GM12878 (cell line): Measurements from ENCODE around the gene UQCC2. TPM values are rescaled to one million over a fixed set of nuclear protein-coding genes. Genes with fewer than 3 reads are reported as not detected.
A peak's percentile ranks its signal among the peaks of the same experiment; 100 is the strongest.

Source experiments
- ATAC-seq: fragments of 200-7000 bp; cut with Tn5 transposase; 3 replicates; pipeline ENCODE4 v1.9.1; 2020; ENCODE audit warnings: mild to moderate bottlenecking, moderate library complexity
- BruUV-seq: library from RNA; stranded (reverse); fragments of 400-500 nt; replicated peaks from 2 replicates; lab custom pipeline; 2021; lab: Mats Ljungman, UMichigan
- CTCF ChIA-PET: fragments of 300-600 bp; sonication (Branson Sonifier 250); formaldehyde crosslinking; extraction: SDS; loops from one replicate; lab custom pipeline; 2021; ENCODE audit warnings: inconsistent platforms; lab: Yijun Ruan, JAX
- POLR2A ChIA-PET: fragments of 350-600 bp; formaldehyde crosslinking; extraction: SDS; loops from one replicate; lab custom pipeline; 2021; ENCODE audit warnings: inconsistent platforms; lab: Charles Lee
- RAD21 ChIA-PET: fragments of 300-600 bp; sonication (Branson Sonifier 250); formaldehyde crosslinking; loops from one replicate; lab custom pipeline; 2023; ENCODE audit warnings: antibody characterized with exemption; ENCODE audit not compliant: unreplicated experiment; lab: Charles Lee
- SMC1A ChIA-PET: fragments of 300-600 bp; sonication (Branson Sonifier 250); formaldehyde crosslinking; loops from one replicate; lab custom pipeline; 2023; ENCODE audit not compliant: unreplicated experiment, uncharacterized antibody; lab: Charles Lee
- DNase-seq: peaks from one replicate; pipeline ENCODE4 v3.0.0-alpha.2; 2011; ENCODE audit warnings: low read depth, low spot score
- FAIRE-seq: peaks from 3 replicates; lab custom pipeline; 2011; peaks lifted over from hg19 to GRCh38; lab: Jason Lieb, UNC
- H2AFZ ChIP-seq: 2 replicates; pipeline ENCODE4 v1.6.0; 2011; ENCODE audit warnings: low read depth, low read length, control low read depth; ENCODE audit not compliant: control insufficient read depth
- H3K27ac ChIP-seq: 2 replicates; pipeline ENCODE4 v1.5.1; 2011; ENCODE audit warnings: control low read depth; ENCODE audit not compliant: control insufficient read depth, insufficient read depth
- H3K27me3 ChIP-seq, 2 experiments: replicated peaks in 1 of 2; 2 replicates each; pipeline versions ENCODE4 v1.6.0 to v1.6.1; 2011; ENCODE audit warnings: low read length in 1 of 2; ENCODE audit not compliant: control insufficient read depth in 2 of 2, insufficient read depth in 2 of 2
- H3K36me3 ChIP-seq, 2 experiments: 2 replicates each; pipeline ENCODE4 v1.5.1; 2011; ENCODE audit warnings: low read length in 1 of 2; ENCODE audit not compliant: control insufficient read depth in 2 of 2, insufficient read depth in 2 of 2
- H3K4me1 ChIP-seq: 2 replicates; pipeline ENCODE4 v1.6.1; 2011; ENCODE audit warnings: mild to moderate bottlenecking, low read length, moderate library complexity, mixed read lengths; ENCODE audit not compliant: control insufficient read depth, insufficient read depth
- H3K4me2 ChIP-seq: 2 replicates; pipeline ENCODE4 v1.6.0; 2011; ENCODE audit warnings: control low read depth; ENCODE audit not compliant: control insufficient read depth, insufficient read depth
- H3K4me3 ChIP-seq: fragments of 200-600 bp; sonication (generic); 2 replicates; pipeline ENCODE4 v1.5.1; 2016
- H3K79me2 ChIP-seq: 2 replicates; pipeline ENCODE4 v1.6.0; 2011; ENCODE audit warnings: low read length; ENCODE audit not compliant: control insufficient read depth, insufficient read depth
- H3K9ac ChIP-seq: 2 replicates; pipeline ENCODE4 v1.8.0; 2011; ENCODE audit warnings: low read length, control low read depth, mixed read lengths; ENCODE audit not compliant: control insufficient read depth, insufficient read depth
- H3K9me3 ChIP-seq: replicated peaks from 3 replicates; pipeline ENCODE4 v1.5.1; 2011; ENCODE audit warnings: mild to moderate bottlenecking, low read length; ENCODE audit not compliant: control insufficient read depth, insufficient read depth
- H4K20me1 ChIP-seq: 2 replicates; pipeline ENCODE4 v1.6.0; 2011; ENCODE audit not compliant: control insufficient read depth, insufficient read depth
- BHLHE40 ChIP-seq, 2 experiments: fragments of 450-650 bp in 1 of 2; IDR thresholded peaks; 2 replicates each; pipeline ENCODE4 v1.6.1; 2011 to 2017; ENCODE audit warnings: low read depth in 2 of 2, borderline replicate concordance in 1 of 2, improper control_type of control experiment in 1 of 2, low read length in 1 of 2, mild to moderate bottlenecking in 1 of 2
- CBX3 ChIP-seq: fragments of 200-600 bp; sonication (generic); IDR thresholded peaks from 2 replicates; pipeline ENCODE4 v1.6.1; 2016; ENCODE audit warnings: low read depth, borderline replicate concordance
- E4F1 ChIP-seq: fragments of 450-650 bp; IDR thresholded peaks from 2 replicates; pipeline ENCODE4 v1.6.1; 2018; ENCODE audit warnings: borderline replicate concordance, mild to moderate bottlenecking; ENCODE audit not compliant: partially characterized antibody
- EP300 ChIP-seq, 2 experiments: fragments of 150-350 bp in 1 of 2; IDR thresholded peaks; 2 replicates each; pipeline ENCODE4 v1.6.1; 2011 to 2012; ENCODE audit warnings: low read depth in 2 of 2, low read length in 2 of 2, borderline replicate concordance in 1 of 2, improper control_type of control experiment in 1 of 2, inconsistent platforms in 1 of 2; ENCODE audit not compliant: control insufficient read depth in 1 of 2
- ETV6 ChIP-seq, 2 experiments: fragments of 450-650 bp in 1 of 2; IDR thresholded peaks in 1 of 2; conservative IDR thresholded peaks in 1 of 2; 2 replicates each; pipeline ENCODE4 v1.6.1; 2014; ENCODE audit warnings: antibody characterized with exemption in 1 of 2, borderline replicate concordance in 1 of 2, low read depth in 1 of 2, mild to moderate bottlenecking in 1 of 2, moderate library complexity in 1 of 2
- FOS ChIP-seq: IDR thresholded peaks from 3 replicates; pipeline ENCODE4 v1.6.1; 2011; ENCODE audit warnings: borderline replicate concordance; ENCODE audit not compliant: insufficient read length; ENCODE audit errors: extremely low read depth
- HCFC1 ChIP-seq: fragments of 150-350 bp; IDR thresholded peaks from 2 replicates; pipeline ENCODE4 v1.6.1; 2014; ENCODE audit warnings: low read length
- HDAC2 ChIP-seq: fragments of 200-600 bp; sonication (generic); IDR thresholded peaks from 2 replicates; pipeline ENCODE4 v1.6.1; 2017
- KLF5 ChIP-seq: fragments of 450-650 bp; IDR thresholded peaks from 2 replicates; pipeline ENCODE4 v1.6.1; 2014; ENCODE audit warnings: mild to moderate bottlenecking; ENCODE audit not compliant: partially characterized antibody
- MEF2B ChIP-seq: fragments of 450-650 bp; IDR thresholded peaks from 2 replicates; pipeline ENCODE4 v1.6.1; 2018; ENCODE audit warnings: mild to moderate bottlenecking, moderate library complexity; ENCODE audit not compliant: partially characterized antibody, poor library complexity, severe bottlenecking
- NRF1 ChIP-seq: conservative IDR thresholded peaks from 2 replicates; pipeline ENCODE4 v1.6.1; 2011; ENCODE audit warnings: mild to moderate bottlenecking, low read depth, low read length, improper control_type of control experiment
- POU2F2 ChIP-seq: IDR thresholded peaks from 3 replicates; pipeline ENCODE4 v1.6.1; 2011; ENCODE audit warnings: low read depth, mild to moderate bottlenecking, low read length, borderline replicate concordance
- RAD21 ChIP-seq: IDR thresholded peaks from 2 replicates; pipeline ENCODE4 v1.6.1; 2011; ENCODE audit warnings: mild to moderate bottlenecking, low read depth, low read length, moderate library complexity; ENCODE audit not compliant: insufficient read depth
- RELA ChIP-seq: fragments of 450-650 bp; IDR thresholded peaks from 2 replicates; pipeline ENCODE4 v1.8.0; 2014; ENCODE audit warnings: borderline replicate concordance; ENCODE audit not compliant: partially characterized antibody
- SIN3A ChIP-seq: IDR thresholded peaks from 2 replicates; pipeline ENCODE4 v1.6.1; 2012; ENCODE audit warnings: low read depth, low read length, improper control_type of control experiment
- TARDBP ChIP-seq: IDR thresholded peaks from 2 replicates; pipeline ENCODE4 v1.6.1; 2016; ENCODE audit warnings: borderline replicate concordance
- TCF3 ChIP-seq: IDR thresholded peaks from 2 replicates; pipeline ENCODE4 v1.6.1; 2012; ENCODE audit warnings: low read depth, mild to moderate bottlenecking, low read length, borderline replicate concordance; ENCODE audit not compliant: insufficient read depth
- ZBTB33 ChIP-seq: fragments of 450-650 bp; IDR thresholded peaks from 2 replicates; pipeline ENCODE4 v1.6.1; 2017; ENCODE audit warnings: mild to moderate bottlenecking
- WGBS: methylation state at CpG from one replicate; pipeline ENCODE4 v1.1.6; 2016; ENCODE audit warnings: low lambda C conversion rate; ENCODE audit not compliant: insufficient replicate concordance, insufficient coverage; ENCODE audit errors: missing lambda C conversion rate; 5-methylcytosine and 5-hydroxymethylcytosine counted together
- in situ Hi-C: fragments of 300-500 bp; cut with MboI; formaldehyde crosslinking; loops from 9 replicates; pipeline ENCODE4 v1.14.3; 2018; ENCODE audit warnings: mixed read lengths
- intact Hi-C: fragments of 100-400 bp; cut with micrococcal nuclease; formaldehyde crosslinking; loops from one replicate; pipeline ENCODE4 v1.14.2; 2022; ENCODE audit not compliant: unreplicated experiment
- polyA plus RNA-seq, 11 experiments: library from polyadenylated mRNA; depleted of rRNA in 4 of 11; unstranded in 6 of 11; stranded (reverse) in 5 of 11; fragments of >200 nt; fragmentation: Nextera tagmentation in 4 of 11; fragmentation: Illumina TruSeq in 1 of 11; extraction: Ambion mirVana in 4 of 11; extraction: Trizol in 1 of 11; gene quantifications; 1 replicate in 1 of 11; 2 replicates in 10 of 11; pipeline versions ENCODE4 v1.2.1 to v1.2.3, GENCODE V29; 2011 to 2016; ENCODE audit warnings: inconsistent platforms in 2 of 11, missing spikeins in 2 of 11, low read depth in 1 of 11
- total RNA-seq, 4 experiments: library from RNA; depleted of rRNA in 3 of 4; stranded (reverse); fragments of >200 nt in 3 of 4; fragmentation: Illumina TruSeq in 1 of 4; extraction: Trizol in 1 of 4; gene quantifications; 2 replicates each; pipeline versions ENCODE4 v1.2.1 to v1.2.3, GENCODE V29; 2013 to 2021

Gene UQCC2
- total and polyA plus RNA-seq, 10 of the 15 experiments (the other 5 are each of a cell fraction or from before 2014, with no cell fraction given): 40.6 to 478 (median 71.2) TPM

- H3K9ac ChIP-seq: peak overlapping the region; percentile 35
- H4K20me1 ChIP-seq: no peaks in the 10 kb centered on the region; the same call in 1 of the 2 replicates
- H3K27me3 ChIP-seq: no peaks in the 10 kb centered on the region
- intact Hi-C loops (loop anchor here (1.0 kb wide), 2 partner anchors 111 to 115 kb away; no protein-coding TSS in a partner anchor), in situ Hi-C loops (loop anchor here (5.0 kb wide), 1 partner anchor 113 kb away; no protein-coding TSS in a partner anchor)
- ChIA-PET POLR2A (interaction anchor here (1.2 to 2.3 kb wide), 2 partner anchors 11 to 110 kb away, joined by 6 read pairs; partner anchors contain the start of gene UQCC2), SMC1A (interaction anchor here (1.1 to 3.8 kb wide), 10 partner anchors 11 to 119 kb away, joined by 3 to 29 read pairs (median 8); partner anchors contain the start of genes ITPR3 and UQCC2), RAD21 (interaction anchor here (0.7 to 1.8 kb wide), 10 partner anchors 11 to 122 kb away, joined by 3 to 14 read pairs (median 5); partner anchors contain the start of gene UQCC2), CTCF (interaction anchor here (0.7 to 4.3 kb wide), 28 partner anchors 8 to 275 kb away, joined by 3 to 110 read pairs (median 4); partner anchors contain the start of genes BAK1 and UQCC2)
- DNase-seq (no peak), ATAC-seq (peak; percentile 94), FAIRE-seq (peak; percentile 59)
- 0 out of 2 replicates have a peak overlapping the region, but pooled peaks have one; percentile 7 for H3K4me2 ChIP-seq
- peaks cover 8 to 25% of the 10 kb centered on the region in 2 experiments for H3K36me3 ChIP-seq
- no peak overlapping the region for H3K4me3 ChIP-seq
- WGBS: 19% methylated on average over 10 of the region's 10 CpGs
- H3K79me2 ChIP-seq: no peaks in the 10 kb centered on the region
- no peaks in the 10 kb centered on the region for H3K9me3 ChIP-seq
- H3K4me1 ChIP-seq: peaks cover 20% of the 10 kb centered on the region
- peak overlapping the region; percentile 24 for H3K27ac ChIP-seq
- BruUV-seq: no TSS peak
- H2AFZ ChIP-seq: no peak overlapping the region; the same call in 1 of the 2 replicates
- TF ChIP-seq MEF2B: no peak
- TF ChIP-seq RAD21: peak; percentile 75
- TF ChIP-seq CBX3: no peak
- no peak for TF ChIP-seq KLF5
- TF ChIP-seq HDAC2: no peak
- no peak for TF ChIP-seq E4F1
- no peak for TF ChIP-seq EP300 (IDR thresholded peaks at IDR 0.05; ENCODE audit: borderline replicate concordance in 1 of 2, control insufficient read depth in 1 of 2, low read depth in 2 of 2, low read length in 2 of 2)
- TF ChIP-seq FOS: no peak
- TF ChIP-seq RELA: no peak
- TF ChIP-seq TARDBP: no peak
- no peak for TF ChIP-seq ZBTB33
- no peak for TF ChIP-seq BHLHE40 (IDR thresholded peaks at IDR 0.05; ENCODE audit: borderline replicate concordance in 1 of 2, low read depth in 2 of 2, low read length in 1 of 2)
- TF ChIP-seq TCF3: no peak
- TF ChIP-seq NRF1: no peak
- no peak for TF ChIP-seq ETV6 (conservative IDR thresholded peaks at IDR 0.05 in 1 of 2, IDR thresholded peaks at IDR 0.05 in 1 of 2; ENCODE audit: borderline replicate concordance in 1 of 2, low read depth in 1 of 2)
- no peak for TF ChIP-seq POU2F2
- no peak for TF ChIP-seq HCFC1
- TF ChIP-seq SIN3A: no peak
Observed at GRCh38 chr6:33700391-33701050, 11.0 kb downstream of the UQCC2 start.
